Coronary artery (tissue), 2 donors: Measurements from ENCODE around the gene PLXNB1.

Experiments
- DNase-seq: peaks from one replicate; pipeline ENCODE4 v3.0.0-alpha.2; 2017; ENCODE audit warnings: low spot score
- H3K27ac ChIP-seq, 2 donors: fragments of 200-600 bp; sonication (generic); one replicate each; pipeline ENCODE4 v1.5.1; 2016 to 2019
- H3K4me3 ChIP-seq: fragments of 200-600 bp; sonication (generic); 2 replicates; pipeline ENCODE4 v1.5.1; 2016; ENCODE audit warnings: mild to moderate bottlenecking, moderate library complexity
- TF ChIP-seq, protein P1 (sequence below): fragments of 200-600 bp; sonication (generic); IDR thresholded peaks from one replicate; pipeline ENCODE4 v1.5.1; 2019; ENCODE audit warnings: antibody characterized with exemption

The PLXNB1 gene

DNA sequence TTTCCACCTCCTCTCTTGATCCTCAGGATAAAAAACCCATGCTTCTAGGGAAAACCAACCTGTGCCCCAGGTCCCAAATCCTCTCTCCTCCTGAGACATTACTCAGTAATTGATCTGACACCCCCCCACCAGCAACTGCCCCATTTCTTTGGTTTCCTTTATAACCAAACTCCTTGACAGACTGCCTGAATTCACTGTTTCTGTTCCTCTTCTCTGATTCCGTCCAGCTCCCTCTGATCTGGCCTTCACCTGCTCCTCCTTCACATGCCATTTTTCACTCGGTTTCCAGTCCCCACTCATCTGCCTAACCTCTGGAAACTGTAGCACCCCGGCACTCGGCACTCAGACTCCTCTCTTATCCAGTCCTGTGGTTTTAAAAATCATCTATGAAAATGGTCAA is 7.9 kb upstream of the PLXNB1 start:
- DNase-seq = no peak
- TF ChIP-seq, protein P1, sequence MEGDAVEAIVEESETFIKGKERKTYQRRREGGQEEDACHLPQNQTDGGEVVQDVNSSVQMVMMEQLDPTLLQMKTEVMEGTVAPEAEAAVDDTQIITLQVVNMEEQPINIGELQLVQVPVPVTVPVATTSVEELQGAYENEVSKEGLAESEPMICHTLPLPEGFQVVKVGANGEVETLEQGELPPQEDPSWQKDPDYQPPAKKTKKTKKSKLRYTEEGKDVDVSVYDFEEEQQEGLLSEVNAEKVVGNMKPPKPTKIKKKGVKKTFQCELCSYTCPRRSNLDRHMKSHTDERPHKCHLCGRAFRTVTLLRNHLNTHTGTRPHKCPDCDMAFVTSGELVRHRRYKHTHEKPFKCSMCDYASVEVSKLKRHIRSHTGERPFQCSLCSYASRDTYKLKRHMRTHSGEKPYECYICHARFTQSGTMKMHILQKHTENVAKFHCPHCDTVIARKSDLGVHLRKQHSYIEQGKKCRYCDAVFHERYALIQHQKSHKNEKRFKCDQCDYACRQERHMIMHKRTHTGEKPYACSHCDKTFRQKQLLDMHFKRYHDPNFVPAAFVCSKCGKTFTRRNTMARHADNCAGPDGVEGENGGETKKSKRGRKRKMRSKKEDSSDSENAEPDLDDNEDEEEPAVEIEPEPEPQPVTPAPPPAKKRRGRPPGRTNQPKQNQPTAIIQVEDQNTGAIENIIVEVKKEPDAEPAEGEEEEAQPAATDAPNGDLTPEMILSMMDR = no peak
- H3K27ac ChIP-seq = no peak overlapping the region

DNA sequence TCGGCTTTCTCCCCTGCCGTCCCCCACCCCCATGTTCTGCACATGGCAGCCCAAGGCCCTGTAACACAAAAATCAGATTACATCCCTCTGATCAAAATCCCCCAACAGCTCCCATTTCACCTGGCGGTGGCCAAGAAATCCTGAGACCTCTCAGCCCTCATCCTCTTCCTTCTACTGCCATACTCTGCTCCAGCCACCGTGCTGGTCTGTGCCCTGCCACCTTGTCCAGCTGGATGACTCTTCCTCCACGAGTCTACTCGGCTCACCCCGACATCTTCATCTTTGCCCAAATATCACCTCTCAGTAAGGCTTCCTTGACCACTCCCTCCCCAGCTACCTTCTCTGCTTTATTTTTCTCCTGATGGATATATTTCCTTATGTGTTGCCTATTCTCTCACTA is 7.0 kb upstream of the PLXNB1 start:
- peak; percentile 65 for DNase-seq
- H3K27ac ChIP-seq = no peak overlapping the region
- TF ChIP-seq, protein P1 = no peak
- no peak overlapping the region for H3K4me3 ChIP-seq

More for the DNA sequence above, 7.9 kb upstream of the PLXNB1 start:
- H3K4me3 ChIP-seq = no peak overlapping the region

DNA sequence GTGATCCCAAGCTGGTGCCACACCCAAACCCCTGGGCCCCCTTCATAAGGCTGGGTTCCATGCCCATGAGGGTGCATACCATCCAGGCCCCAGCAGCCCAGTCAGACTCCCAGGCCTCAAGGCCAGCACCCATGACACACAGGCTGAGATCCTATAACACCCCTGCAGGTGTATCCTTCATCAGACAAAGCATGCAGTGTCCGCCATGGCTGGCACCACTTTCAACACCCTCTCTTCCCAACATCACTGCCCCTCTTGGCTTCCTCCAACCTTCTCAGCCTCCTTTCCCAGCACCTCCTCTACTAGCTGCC is 6.5 kb upstream of the PLXNB1 start:
- TF ChIP-seq, protein P1 = no peak
- Histone ChIP-seq H3K27ac (peak overlapping the region in 1 of 2 donors; percentile 52), H3K4me3 (no peak overlapping the region)
- peak; percentile 71 for DNase-seq

DNA sequence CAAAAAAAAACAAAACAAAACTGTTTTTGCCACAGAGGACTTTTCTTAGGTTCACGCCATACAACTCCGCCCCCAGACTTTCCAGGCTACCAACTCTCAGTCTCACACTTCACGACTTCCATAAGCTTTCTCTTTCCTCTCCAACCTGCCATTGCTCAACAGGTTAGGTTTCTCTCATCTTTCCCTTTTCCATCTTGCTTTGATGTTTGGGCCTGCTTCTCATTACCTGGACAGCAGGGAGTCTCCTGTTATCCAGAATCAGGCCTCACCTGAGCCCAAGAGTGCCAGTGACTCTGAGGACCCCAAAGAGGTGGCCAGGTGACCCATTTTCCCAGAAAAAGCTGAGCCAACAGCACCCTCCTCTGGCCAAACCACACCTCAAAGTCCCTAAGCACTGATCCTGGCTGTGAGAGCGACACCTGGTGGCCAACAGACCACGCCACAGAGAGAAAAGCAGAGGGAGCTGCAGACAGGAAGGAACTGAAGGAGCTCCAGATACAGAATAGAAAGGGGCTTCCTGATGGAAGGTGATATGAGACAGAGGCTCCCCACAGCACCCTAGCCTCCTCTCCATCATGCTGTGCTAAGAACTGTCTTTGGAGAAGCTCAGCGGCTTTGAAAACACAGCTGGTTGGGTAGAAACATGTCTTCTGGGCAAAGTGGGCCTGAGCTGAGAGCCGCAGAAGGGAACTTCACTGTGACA is 6.0 kb upstream of the PLXNB1 start:
- H3K4me3 ChIP-seq = no peak overlapping the region
- peak overlapping the region; percentile 40 to 83 for H3K27ac ChIP-seq
- no peak for DNase-seq
- TF ChIP-seq, protein P1 = peak; percentile 95

GRCh38 chr3:48435223-48435595 is 5.3 kb upstream of the PLXNB1 start:
- no peak for DNase-seq
- peak overlapping the region; percentile 40 to 83 for H3K27ac ChIP-seq
- TF ChIP-seq, protein P1 = no peak
- no peak overlapping the region for H3K4me3 ChIP-seq

GRCh38 chr3:48434591-48435222 is 4.8 kb upstream of the PLXNB1 start:
- no peak for DNase-seq
- TF ChIP-seq, protein P1 = no peak
- Histone ChIP-seq H3K27ac (peak overlapping the region; percentile 40 to 83), H3K4me3 (no peak overlapping the region)
